GM13976 (cell line): ENCODE data around the gene SHF.
"Not testable (repeated sequence)": the region's sequence is repeated elsewhere in the genome, so short reads cannot be mapped to it uniquely, and the experiment has no call there.

Experiments
- DNase-seq: peaks from one replicate; pipeline ENCODE4 v3.0.0; 2012; ENCODE audit warnings: low spot score
- CTCF ChIP-seq: IDR thresholded peaks from 2 replicates; pipeline ENCODE4 v1.5.1; 2012; ENCODE audit warnings: borderline replicate concordance, mild to moderate bottlenecking; ENCODE audit not compliant: insufficient read depth; ENCODE audit errors: extremely low read depth, missing control alignments, control extremely low read depth
- in situ Hi-C: fragments of 300-500 bp; cut with MboI; formaldehyde crosslinking; loops from one replicate; pipeline ENCODE4 v1.12.0; 2022; ENCODE audit warnings: low sequenced_read_pairs, mixed read lengths, inconsistent platforms; ENCODE audit not compliant: unreplicated experiment

SHF gene

GRCh38 chr15:45139770-45140169 lies 48.0 kb downstream of the SHF start:
- DNase-seq, result no peak
- in situ Hi-C loops, result no loop called here
- no peak for TF ChIP-seq CTCF

GRCh38 chr15:45138814-45139765 lies 48.7 kb downstream of the SHF start:
- no peak for DNase-seq
- in situ Hi-C loops, result no loop called here
- TF ChIP-seq CTCF, result no peak

- DNase-seq, result no peak
- no peak for TF ChIP-seq CTCF
- in situ Hi-C loops, result no loop called here
Measured at GRCh38 chr15:45137703-45138102, 50.1 kb downstream of the SHF start.

- DNase-seq, result no peak
- in situ Hi-C loops, result no loop called here
- peak; percentile 13 for TF ChIP-seq CTCF
Measured at GRCh38 chr15:45136378-45136764, 51.4 kb downstream of the SHF start.

- in situ Hi-C loops, DNase-seq: not testable (repeated sequence)
Measured at GRCh38 chr15:45135705-45136377, 51.9 kb downstream of the SHF start.

- DNase-seq, result no peak
- TF ChIP-seq CTCF, result peak; percentile 26
- in situ Hi-C loops, result no loop called here
Measured at GRCh38 chr15:45134682-45135604, 52.8 kb downstream of the SHF start.

- no peak for DNase-seq
- no peak for TF ChIP-seq CTCF
- in situ Hi-C loops, result no loop called here
Measured at GRCh38 chr15:45134046-45134445, 53.7 kb downstream of the SHF start.
